Liver (tissue), 9 donors: ENCODE measurements around the gene DIAPH3. TPM values are rescaled to one million over a fixed set of nuclear protein-coding genes. Genes with fewer than 3 reads are reported as not detected.

ENCODE experiments used
- DNase-seq: peaks from one replicate; pipeline ENCODE4 v3.0.0-alpha.2; 2017; ENCODE audit warnings: low spot score
- H3K27ac ChIP-seq, 2 donors: one replicate each; pipeline ENCODE4 v1.7.0; 2013; ENCODE audit warnings: inconsistent platforms in 2 of 2, low read length in 2 of 2, control low read depth in 1 of 2, low read depth in 1 of 2, mild to moderate bottlenecking in 1 of 2
- H3K27me3 ChIP-seq, 4 donors: one replicate each; pipeline versions ENCODE4 v1.6.1 to v1.7.0; 2013; ENCODE audit warnings: low read length in 3 of 4, inconsistent platforms in 1 of 4, mild to moderate bottlenecking in 1 of 4, moderate library complexity in 1 of 4; ENCODE audit not compliant: control insufficient read depth in 4 of 4, insufficient read depth in 4 of 4
- H3K36me3 ChIP-seq, 4 donors: one replicate each; pipeline versions ENCODE4 v1.6.1 to v1.7.0; 2013; ENCODE audit warnings: low read length in 3 of 4, mild to moderate bottlenecking in 3 of 4, low read depth in 1 of 4, moderate library complexity in 1 of 4; ENCODE audit not compliant: control insufficient read depth in 4 of 4, insufficient read depth in 3 of 4
- H3K4me1 ChIP-seq, 4 donors: one replicate each; pipeline versions ENCODE4 v1.6.1 to v1.7.0; 2013; ENCODE audit warnings: low read length in 3 of 4, mild to moderate bottlenecking in 3 of 4, moderate library complexity in 1 of 4; ENCODE audit not compliant: control insufficient read depth in 4 of 4, insufficient read depth in 4 of 4
- H3K4me3 ChIP-seq, 3 donors: one replicate each; pipeline versions ENCODE4 v1.6.1 to v1.7.0; 2013; ENCODE audit warnings: low read length in 3 of 3, control low read depth in 1 of 3, low read depth in 1 of 3, mild to moderate bottlenecking in 1 of 3
- H3K9ac ChIP-seq, 2 donors: one replicate each; pipeline ENCODE4 v1.7.0; 2013; ENCODE audit warnings: low read length in 2 of 2, mild to moderate bottlenecking in 2 of 2, moderate library complexity in 2 of 2, control low read depth in 1 of 2, low read depth in 1 of 2
- H3K9me3 ChIP-seq, 4 donors: one replicate each; pipeline versions ENCODE4 v1.6.1 to v1.7.0; 2013; ENCODE audit warnings: low read length in 3 of 4; ENCODE audit not compliant: control insufficient read depth in 4 of 4
- ATF3 ChIP-seq: IDR thresholded peaks from 2 replicates; pipeline ENCODE4 v1.6.1; 2016; ENCODE audit warnings: antibody characterized with exemption
- EGR1 ChIP-seq, 2 donors: IDR thresholded peaks; 2 replicates each; pipeline ENCODE4 v1.6.1; 2016 to 2018; ENCODE audit warnings: antibody characterized with exemption in 2 of 2, low read depth in 2 of 2
- GABPA ChIP-seq, 2 donors: IDR thresholded peaks in 1 of 2; conservative IDR thresholded peaks in 1 of 2; 2 replicates each; pipeline ENCODE4 v1.6.1; 2016; ENCODE audit warnings: antibody characterized with exemption in 2 of 2, mild to moderate bottlenecking in 1 of 2, moderate library complexity in 1 of 2
- HNF4A ChIP-seq, 2 donors: conservative IDR thresholded peaks; 2 replicates each; pipeline ENCODE4 v1.6.1; 2016; ENCODE audit warnings: antibody characterized with exemption in 2 of 2, mild to moderate bottlenecking in 2 of 2
- HNF4G ChIP-seq: IDR thresholded peaks from 2 replicates; pipeline ENCODE4 v1.6.1; 2016; ENCODE audit warnings: antibody characterized with exemption
- JUND ChIP-seq, 2 donors: IDR thresholded peaks; 2 replicates each; pipeline ENCODE4 v1.6.1; 2016; ENCODE audit warnings: antibody characterized with exemption in 2 of 2
- NR2F2 ChIP-seq: IDR thresholded peaks from 2 replicates; pipeline ENCODE4 v1.6.1; 2016; ENCODE audit warnings: antibody characterized with exemption
- RAD21 ChIP-seq, 2 donors: IDR thresholded peaks; 2 replicates each; pipeline ENCODE4 v1.6.1; 2016; ENCODE audit warnings: antibody characterized with exemption in 2 of 2, mild to moderate bottlenecking in 2 of 2
- RXRA ChIP-seq, 2 donors: IDR thresholded peaks; 2 replicates each; pipeline ENCODE4 v1.6.1; 2017 to 2018; ENCODE audit warnings: antibody characterized with exemption in 2 of 2, mild to moderate bottlenecking in 1 of 2
- SP1 ChIP-seq: IDR thresholded peaks from 2 replicates; pipeline ENCODE4 v1.6.1; 2018; ENCODE audit warnings: antibody characterized with exemption, mild to moderate bottlenecking
- TAF1 ChIP-seq: conservative IDR thresholded peaks from 2 replicates; pipeline ENCODE4 v1.6.1; 2016; ENCODE audit warnings: antibody characterized with exemption, mild to moderate bottlenecking
- YY1 ChIP-seq: IDR thresholded peaks from 2 replicates; pipeline ENCODE4 v1.6.1; 2016; ENCODE audit warnings: antibody characterized with exemption, mild to moderate bottlenecking
- ZBTB33 ChIP-seq: IDR thresholded peaks from 2 replicates; pipeline ENCODE4 v1.6.1; 2016; ENCODE audit warnings: antibody characterized with exemption
- WGBS: extraction: QIAGEN DNeasy Blood & Tissue Kit; methylation state at CpG from one replicate; pipeline ENCODE4 v1.1.7; 2013; 5-methylcytosine and 5-hydroxymethylcytosine counted together
- polyA plus RNA-seq, 2 donors: library from polyadenylated mRNA; stranded (reverse) in 1 of 2; unstranded in 1 of 2; fragments of 200-250 nt in 1 of 2; fragments of >200 nt in 1 of 2; fragmentation: Nextera tagmentation in 1 of 2; extraction: Ambion mirVana in 1 of 2; gene quantifications; one replicate each; pipeline versions ENCODE4 v1.2.1 to v1.2.3, GENCODE V29; 2013 to 2015
- total RNA-seq, 2 donors: library from RNA; depleted of rRNA; stranded (reverse); fragments of >200 nt; gene quantifications; one replicate each; pipeline ENCODE4 v1.2.3, GENCODE V29; 2014
- TF ChIP-seq, protein P1 (sequence below): fragments of 150-350 bp; IDR thresholded peaks from 2 replicates; pipeline ENCODE4 v1.5.1; 2017; ENCODE audit warnings: improper control_type of control experiment, low read depth, low read length; ENCODE audit not compliant: missing input control
- TF ChIP-seq, protein P2 (sequence below): IDR thresholded peaks from 2 replicates; pipeline ENCODE4 v1.6.1; 2016; ENCODE audit warnings: antibody characterized with exemption, mild to moderate bottlenecking
- donor health status: healthy.
- donor health status: healthy.
- donor health status: healthy.
- donor health status: healthy.
- donor health status: healthy.

DIAPH3 gene
- 10 to 100 TPM in 1 of 2 donors, under 1 TPM in 1; 0.08 to 11.1 TPM for total RNA-seq
- under 1 TPM; 0.22 to 0.31 TPM for polyA plus RNA-seq

DNA sequence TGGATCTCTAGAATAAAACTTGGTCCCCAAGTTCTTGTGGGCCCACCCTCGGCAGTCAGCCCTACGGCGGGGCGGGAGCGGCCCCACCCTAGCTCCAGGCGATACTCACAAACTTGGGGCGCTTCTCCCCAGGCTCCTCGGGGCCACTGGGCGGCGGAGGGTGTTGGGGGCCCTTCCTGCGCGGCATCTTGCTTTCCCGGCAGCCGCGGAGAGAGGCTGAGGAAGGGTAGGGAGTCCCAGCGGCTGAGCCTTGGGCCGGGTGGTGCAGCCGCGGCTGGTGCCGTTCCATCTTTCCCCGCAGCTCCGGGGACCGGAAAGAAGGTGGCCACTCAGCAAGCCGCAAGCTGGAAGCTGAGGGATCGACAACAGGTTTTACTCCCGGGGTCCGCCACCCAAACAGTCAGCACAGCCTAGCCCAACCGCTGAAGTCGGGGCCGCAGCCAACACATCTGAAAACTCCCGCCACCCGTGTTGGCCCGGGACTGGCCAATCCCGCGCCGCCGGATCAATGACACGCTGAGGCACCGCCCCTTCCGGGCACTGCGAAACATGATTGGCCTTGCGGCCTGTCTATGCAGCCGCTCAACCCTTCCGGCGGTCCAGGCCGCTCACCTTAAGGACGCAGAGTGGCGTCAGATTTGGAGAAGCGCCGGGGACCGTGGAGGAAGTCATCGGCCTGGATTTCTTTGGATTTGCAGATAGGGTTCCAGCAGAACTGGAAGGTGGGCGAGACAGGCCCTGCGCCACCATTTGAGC is at the start of gene DIAPH3:
Gene DIAPH3, minus strand, starts transcription at position 451 of the 756 bp plus-strand sequence. Its CDS starts 162 bp downstream, at position 289.
- TF ChIP-seq RAD21 (IDR thresholded peaks at IDR 0.05) (peak in 1 of 2 donors; percentile 5), RXRA (IDR thresholded peaks at IDR 0.05) (peak; percentile 57 to 72), EGR1 (IDR thresholded peaks at IDR 0.05; ENCODE audit: low read depth in 2 of 2) (no peak), JUND (IDR thresholded peaks at IDR 0.05) (no peak), ZBTB33 (no peak), HNF4G (no peak), YY1 (peak; percentile 85), TAF1 (peak; percentile 42), NR2F2 (peak; percentile 39), GABPA (IDR thresholded peaks at IDR 0.05 in 1 of 2, conservative IDR thresholded peaks at IDR 0.05 in 1 of 2) (peak; percentile 81 to 96), ATF3 (no peak), SP1 (peak; percentile 93), HNF4A (conservative IDR thresholded peaks at IDR 0.05) (no peak)
- TF ChIP-seq, protein P1, sequence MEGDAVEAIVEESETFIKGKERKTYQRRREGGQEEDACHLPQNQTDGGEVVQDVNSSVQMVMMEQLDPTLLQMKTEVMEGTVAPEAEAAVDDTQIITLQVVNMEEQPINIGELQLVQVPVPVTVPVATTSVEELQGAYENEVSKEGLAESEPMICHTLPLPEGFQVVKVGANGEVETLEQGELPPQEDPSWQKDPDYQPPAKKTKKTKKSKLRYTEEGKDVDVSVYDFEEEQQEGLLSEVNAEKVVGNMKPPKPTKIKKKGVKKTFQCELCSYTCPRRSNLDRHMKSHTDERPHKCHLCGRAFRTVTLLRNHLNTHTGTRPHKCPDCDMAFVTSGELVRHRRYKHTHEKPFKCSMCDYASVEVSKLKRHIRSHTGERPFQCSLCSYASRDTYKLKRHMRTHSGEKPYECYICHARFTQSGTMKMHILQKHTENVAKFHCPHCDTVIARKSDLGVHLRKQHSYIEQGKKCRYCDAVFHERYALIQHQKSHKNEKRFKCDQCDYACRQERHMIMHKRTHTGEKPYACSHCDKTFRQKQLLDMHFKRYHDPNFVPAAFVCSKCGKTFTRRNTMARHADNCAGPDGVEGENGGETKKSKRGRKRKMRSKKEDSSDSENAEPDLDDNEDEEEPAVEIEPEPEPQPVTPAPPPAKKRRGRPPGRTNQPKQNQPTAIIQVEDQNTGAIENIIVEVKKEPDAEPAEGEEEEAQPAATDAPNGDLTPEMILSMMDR, result peak; percentile 13
- TF ChIP-seq, protein P2, sequence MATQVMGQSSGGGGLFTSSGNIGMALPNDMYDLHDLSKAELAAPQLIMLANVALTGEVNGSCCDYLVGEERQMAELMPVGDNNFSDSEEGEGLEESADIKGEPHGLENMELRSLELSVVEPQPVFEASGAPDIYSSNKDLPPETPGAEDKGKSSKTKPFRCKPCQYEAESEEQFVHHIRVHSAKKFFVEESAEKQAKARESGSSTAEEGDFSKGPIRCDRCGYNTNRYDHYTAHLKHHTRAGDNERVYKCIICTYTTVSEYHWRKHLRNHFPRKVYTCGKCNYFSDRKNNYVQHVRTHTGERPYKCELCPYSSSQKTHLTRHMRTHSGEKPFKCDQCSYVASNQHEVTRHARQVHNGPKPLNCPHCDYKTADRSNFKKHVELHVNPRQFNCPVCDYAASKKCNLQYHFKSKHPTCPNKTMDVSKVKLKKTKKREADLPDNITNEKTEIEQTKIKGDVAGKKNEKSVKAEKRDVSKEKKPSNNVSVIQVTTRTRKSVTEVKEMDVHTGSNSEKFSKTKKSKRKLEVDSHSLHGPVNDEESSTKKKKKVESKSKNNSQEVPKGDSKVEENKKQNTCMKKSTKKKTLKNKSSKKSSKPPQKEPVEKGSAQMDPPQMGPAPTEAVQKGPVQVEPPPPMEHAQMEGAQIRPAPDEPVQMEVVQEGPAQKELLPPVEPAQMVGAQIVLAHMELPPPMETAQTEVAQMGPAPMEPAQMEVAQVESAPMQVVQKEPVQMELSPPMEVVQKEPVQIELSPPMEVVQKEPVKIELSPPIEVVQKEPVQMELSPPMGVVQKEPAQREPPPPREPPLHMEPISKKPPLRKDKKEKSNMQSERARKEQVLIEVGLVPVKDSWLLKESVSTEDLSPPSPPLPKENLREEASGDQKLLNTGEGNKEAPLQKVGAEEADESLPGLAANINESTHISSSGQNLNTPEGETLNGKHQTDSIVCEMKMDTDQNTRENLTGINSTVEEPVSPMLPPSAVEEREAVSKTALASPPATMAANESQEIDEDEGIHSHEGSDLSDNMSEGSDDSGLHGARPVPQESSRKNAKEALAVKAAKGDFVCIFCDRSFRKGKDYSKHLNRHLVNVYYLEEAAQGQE, result peak; percentile 80
- Histone ChIP-seq H3K27me3 (no peaks in the 10 kb centered on the region), H3K36me3 (no peaks in the 10 kb centered on the region), H3K9me3 (no peaks in the 10 kb centered on the region), H3K27ac (peak within 1 kb of the TSS; percentile 85 to 86), H3K9ac (peak within 1 kb of the TSS; percentile 68 to 93), H3K4me3 (peak within 1 kb of the TSS; percentile 74 to 88 (median 79)), H3K4me1 (peaks cover 3 to 6% (median 5%) of the 10 kb centered on the region in 4 donors)
- peak; percentile 97 for DNase-seq
- WGBS, result under 1% methylated on average over 54 of the region's 54 CpGs
